GM19023 (cell line): Measurements from ENCODE around the gene DYTN.

ENCODE experiments used
- ATAC-seq: cut with Tn5 transposase; IDR thresholded peaks from one replicate; pipeline ENCODE4 v1.9.1; 2021; ENCODE audit warnings: mild to moderate bottlenecking, moderate library complexity; ENCODE audit not compliant: unreplicated experiment

The DYTN gene

DNA sequence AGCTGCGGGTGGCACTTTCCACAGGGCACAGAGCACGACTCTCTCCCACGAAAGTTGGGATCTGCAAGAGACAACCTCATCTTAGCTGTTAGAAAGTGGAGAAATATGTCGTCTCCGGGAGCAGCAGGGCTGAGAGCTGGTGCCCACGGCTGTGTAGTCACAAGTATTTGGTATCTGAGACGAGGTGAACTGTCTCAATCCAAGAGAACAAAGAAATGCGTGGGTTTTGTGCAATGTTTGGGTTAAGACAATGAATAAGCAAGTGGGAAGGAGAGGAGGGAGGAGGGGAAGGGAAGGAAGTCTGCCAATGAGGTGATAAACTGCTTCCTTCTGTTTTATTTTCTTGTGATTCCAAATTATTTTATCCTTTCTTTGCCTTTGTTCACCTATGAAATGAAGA, 18.0 kb downstream of the DYTN start:
- no peak for ATAC-seq

GRCh38 chr2:206698811-206699210, 19.4 kb downstream of the DYTN start:
- no peak for ATAC-seq

- no peak for ATAC-seq
Observed at GRCh38 chr2:206696910-206697309, 21.3 kb downstream of the DYTN start.

DNA sequence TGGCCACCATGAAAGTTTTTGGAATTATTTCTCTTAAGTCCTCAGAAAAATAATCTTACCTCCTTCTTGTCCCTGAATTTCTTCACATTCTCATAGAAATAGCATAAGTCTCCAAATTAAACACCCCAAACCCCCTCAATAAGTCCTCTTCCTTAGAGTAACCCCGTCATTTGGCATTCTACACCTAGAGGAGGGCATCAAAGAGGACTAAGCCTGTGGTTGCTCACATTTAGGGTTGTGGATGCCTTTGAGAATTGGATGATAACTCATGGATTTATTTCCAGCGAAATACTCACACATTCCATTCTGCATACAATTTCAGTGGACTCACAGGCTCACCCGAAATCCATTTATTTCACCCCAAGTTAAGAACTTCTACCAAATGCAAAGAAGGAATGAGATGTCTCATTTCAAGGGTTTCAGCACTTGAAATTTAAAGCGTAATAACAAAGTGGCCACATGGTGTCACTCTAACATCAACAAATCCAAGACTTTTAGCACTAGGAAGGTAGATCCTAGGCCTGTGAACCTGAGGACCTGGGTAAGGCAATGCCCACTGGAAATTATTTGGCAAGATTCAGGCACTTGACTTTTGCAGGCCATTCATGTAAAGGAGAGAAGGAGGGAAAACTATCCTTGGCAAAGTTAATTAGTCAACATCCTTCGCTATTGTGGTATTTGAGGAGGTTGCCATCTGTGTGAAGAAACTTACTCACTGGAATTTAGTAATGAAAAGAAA, 24.6 kb downstream of the DYTN start:
- no peak for ATAC-seq

DNA sequence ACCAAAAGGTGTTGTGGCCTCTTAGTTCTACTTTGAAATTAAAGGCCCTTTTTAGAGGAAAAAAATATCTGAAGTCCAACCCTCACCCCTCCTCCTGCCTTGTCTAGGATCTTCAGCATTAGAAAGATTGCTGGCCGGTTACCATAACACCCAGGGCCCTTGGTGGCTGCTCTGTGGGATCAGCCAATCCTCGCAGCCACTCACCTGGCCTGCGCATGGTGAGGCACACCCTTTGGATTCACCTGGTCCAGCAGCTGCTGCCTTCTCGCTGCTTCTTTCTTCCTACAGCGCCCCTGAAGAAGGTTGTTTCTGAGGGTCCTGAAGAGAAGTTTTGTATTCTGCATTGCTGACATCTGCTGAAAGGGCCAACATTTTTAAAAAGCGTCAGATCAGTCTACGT, 25.2 kb downstream of the DYTN start:
- no peak for ATAC-seq

DNA sequence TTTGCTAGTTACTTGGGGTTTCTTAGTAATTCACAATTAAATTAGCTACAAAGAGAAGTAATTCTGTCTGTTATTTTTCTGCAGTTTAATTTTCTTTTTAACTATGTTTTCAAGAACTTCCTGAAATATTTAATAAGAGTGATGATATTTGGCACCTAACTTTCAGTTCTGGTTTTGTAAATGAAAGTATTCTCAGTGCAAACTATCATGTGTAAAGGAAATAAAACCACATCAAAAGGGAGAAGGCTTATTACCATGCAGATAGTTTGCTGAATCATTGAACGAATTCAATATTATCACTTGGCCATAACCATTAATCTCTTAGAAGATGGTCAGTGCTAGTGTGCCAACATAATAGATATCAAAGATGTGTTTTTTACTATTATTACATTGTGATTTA, 29.2 kb downstream of the DYTN start:
- ATAC-seq = no peak

GRCh38 chr2:206688453-206688852, 29.7 kb downstream of the DYTN start:
- no peak for ATAC-seq

DNA sequence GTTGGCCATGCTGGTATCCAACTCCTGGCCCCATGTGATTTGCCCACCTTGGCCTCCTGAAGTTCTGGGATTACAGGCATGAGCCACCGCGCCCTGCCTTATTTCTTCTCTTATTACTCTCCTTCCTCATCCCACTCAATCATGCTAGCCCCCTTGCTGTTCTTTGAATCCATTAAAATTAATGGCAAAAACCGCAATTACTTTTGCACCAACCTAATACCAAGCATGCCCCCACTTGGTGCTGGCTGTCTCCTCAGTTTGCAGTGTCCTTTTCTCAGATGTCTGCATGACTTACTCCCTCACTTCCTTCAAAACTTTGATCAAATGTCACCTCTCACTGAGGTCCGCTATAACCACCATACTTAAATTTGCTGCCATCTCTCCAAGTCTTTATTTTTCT, 34.6 kb downstream of the DYTN start:
- ATAC-seq = no peak

GRCh38 chr2:206670531-206671319, 47.5 kb downstream of the DYTN start:
- ATAC-seq = no peak

- ATAC-seq = no peak
Observed at GRCh38 chr2:206665251-206665650, 52.9 kb downstream of the DYTN start.

DNA sequence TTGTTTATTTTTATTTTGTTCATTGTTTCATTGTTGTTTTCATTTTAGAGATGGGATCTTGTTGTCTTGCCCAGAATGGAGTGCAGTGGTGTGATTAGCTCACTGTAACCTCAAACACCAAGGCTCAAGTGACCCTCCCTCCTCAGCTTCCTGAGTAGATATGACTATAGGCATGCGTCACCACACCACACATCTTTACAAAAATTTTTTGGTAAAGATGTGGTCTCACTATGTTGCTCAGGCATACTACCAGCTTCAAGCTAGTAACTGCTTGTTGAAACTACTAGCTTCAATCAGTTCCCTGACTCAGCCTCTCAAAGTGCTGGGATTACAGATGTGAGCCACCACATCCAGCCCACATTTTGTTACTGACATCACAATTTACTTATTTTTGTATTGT, 61.1 kb downstream of the DYTN start:
- no peak for ATAC-seq

DNA sequence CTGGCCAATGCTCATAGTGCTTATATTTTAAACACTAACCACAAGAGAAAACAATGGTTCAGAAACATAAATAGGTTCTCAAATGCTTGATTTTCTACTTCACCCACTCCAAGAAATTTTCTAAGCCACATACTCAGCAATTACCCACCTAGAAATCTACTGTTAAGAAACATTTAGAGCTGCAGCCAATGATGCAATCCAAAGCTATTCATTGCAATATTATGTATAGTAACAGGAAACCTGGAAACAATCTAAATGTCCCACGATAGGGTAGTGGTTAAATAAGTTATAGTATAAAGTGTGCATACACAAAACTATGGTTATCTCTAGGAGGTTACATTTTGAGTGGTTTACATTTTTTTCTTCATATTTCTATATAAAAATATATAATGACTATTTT, 70.2 kb downstream of the DYTN start:
- ATAC-seq = no peak

GRCh38 chr2:206642075-206643025, 75.8 kb downstream of the DYTN start, which contains the start of gene FAM237A:
TSS of gene FAM237A (plus strand) at chr2:206642487. CDS start at chr2:206644237, 1,750 bp downstream.
- no peak for ATAC-seq

- no peak for ATAC-seq
Observed at GRCh38 chr2:206641226-206641625, 77.0 kb downstream of the DYTN start.

GRCh38 chr2:206639636-206640035, 78.6 kb downstream of the DYTN start:
- ATAC-seq = no peak

DNA sequence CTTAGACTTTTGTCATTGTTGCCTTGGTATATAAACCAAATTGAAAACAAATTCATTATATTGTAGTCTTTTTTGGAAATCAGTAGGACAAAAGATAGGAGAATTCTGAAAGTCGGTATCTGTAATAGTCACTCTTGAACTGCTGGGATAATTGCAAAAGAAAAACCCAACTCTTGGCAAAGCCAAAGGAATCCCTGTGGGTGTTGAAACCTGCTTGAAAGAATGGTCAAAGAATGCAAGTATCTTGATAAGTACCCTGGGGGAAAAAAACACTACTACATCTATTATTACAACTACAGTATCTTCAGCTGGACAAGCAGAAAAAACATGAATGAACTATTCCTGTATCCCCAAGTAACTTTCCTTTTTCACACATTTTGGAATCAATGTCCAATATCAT, 83.2 kb downstream of the DYTN start:
- ATAC-seq = no peak

DNA sequence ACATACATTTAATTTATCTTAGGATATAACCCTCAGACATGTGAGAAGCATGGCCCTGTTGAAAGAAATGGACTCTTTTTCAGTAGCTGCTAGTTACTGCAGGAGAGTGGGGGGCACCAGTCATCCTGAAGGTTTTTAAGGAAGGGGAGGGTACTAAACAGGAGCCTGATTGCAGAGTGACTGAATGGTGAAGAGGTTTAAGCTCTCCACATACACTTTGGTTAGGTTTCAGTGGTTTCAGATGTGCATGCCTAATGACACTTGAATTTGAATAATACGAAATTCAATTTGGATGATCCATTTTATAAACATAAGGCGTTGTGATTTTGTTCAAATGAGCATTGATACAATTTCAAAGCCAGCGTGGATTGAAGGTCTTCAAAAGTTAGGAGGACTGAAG, 86.9 kb downstream of the DYTN start:
- no peak for ATAC-seq

DNA sequence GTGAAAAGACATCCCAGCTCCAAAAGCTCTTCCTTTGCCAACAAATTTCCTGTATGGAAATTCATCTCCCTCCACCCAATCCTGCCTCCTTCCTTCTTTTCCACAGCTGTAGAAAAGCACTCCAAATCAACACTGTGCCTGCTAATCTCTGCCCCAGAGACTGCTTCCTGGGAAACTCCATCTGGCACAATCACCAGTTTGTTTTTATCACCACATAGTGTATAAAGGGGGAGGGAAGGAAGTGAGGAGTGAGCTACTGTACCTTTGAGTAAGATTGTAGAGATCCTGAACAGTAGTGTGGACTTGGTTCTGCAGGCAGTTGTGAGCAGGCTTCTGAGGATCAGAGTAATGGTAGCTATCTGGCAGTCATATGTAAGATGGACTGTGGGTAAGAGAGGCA, 90.6 kb downstream of the DYTN start:
- ATAC-seq = no peak

DNA sequence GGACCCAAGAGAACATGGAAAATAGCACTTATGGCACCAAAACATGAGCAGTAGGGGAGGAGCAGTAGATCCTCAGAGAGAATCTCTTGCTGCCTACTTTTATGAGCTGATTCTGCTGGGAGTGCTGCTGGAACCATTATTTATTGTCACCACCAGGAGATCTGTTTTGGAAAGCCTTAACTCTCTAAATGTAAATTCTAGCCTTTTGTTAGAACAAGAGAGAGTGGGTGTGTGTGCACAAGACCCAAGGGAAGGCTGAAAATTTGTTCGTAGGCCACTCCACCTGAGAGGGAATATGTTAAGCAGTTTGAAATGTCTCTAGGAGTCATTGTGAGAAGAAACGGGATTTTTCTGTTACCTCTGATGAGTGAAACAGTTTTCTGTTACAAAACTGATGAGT, 92.1 kb downstream of the DYTN start:
- no peak for ATAC-seq

GRCh38 chr2:206619011-206619410, 99.2 kb downstream of the DYTN start:
- ATAC-seq = no peak

GRCh38 chr2:206616151-206616550, 102.0 kb downstream of the DYTN start:
- no peak for ATAC-seq
